Sigmoid colon (tissue), 3 donors: ENCODE results near the gene PROSER3.

Experiments
- CTCF ChIP-seq, 4 experiments: fragments of 450-650 bp in 3 of 4; fragments of 200-600 bp in 1 of 4; IDR thresholded peaks; one replicate each; pipeline ENCODE4 v1.5.1; 2016 to 2019; ENCODE audit warnings: antibody characterized with exemption in 4 of 4, mild to moderate bottlenecking in 3 of 4, moderate library complexity in 2 of 4
- POLR2A ChIP-seq, 2 donors: fragments of 450-650 bp; IDR thresholded peaks; one replicate each; pipeline ENCODE4 v1.6.1; 2016; ENCODE audit warnings: antibody characterized with exemption in 2 of 2, mild to moderate bottlenecking in 2 of 2, moderate library complexity in 2 of 2

- TF ChIP-seq CTCF (IDR thresholded peaks at IDR 0.05) = no peak
- TF ChIP-seq POLR2A (IDR thresholded peaks at IDR 0.05) = no peak
Measured at GRCh38 chr19:35732540-35733179, 25.3 kb upstream of the PROSER3 start.
